Panc1 (cell line): Measurements from ENCODE around the gene MRPS2.

ENCODE experiments used
- POLR2AphosphoS5 ChIP-seq: IDR thresholded peaks from 2 replicates; pipeline ENCODE4 v1.6.1; 2012; ENCODE audit warnings: mild to moderate bottlenecking, low read depth, low read length, moderate library complexity
- TF ChIP-seq, protein P1 (sequence below): fragments of 450-650 bp; IDR thresholded peaks from 2 replicates; pipeline ENCODE4 v1.5.1; 2017; ENCODE audit warnings: mild to moderate bottlenecking

DNA sequence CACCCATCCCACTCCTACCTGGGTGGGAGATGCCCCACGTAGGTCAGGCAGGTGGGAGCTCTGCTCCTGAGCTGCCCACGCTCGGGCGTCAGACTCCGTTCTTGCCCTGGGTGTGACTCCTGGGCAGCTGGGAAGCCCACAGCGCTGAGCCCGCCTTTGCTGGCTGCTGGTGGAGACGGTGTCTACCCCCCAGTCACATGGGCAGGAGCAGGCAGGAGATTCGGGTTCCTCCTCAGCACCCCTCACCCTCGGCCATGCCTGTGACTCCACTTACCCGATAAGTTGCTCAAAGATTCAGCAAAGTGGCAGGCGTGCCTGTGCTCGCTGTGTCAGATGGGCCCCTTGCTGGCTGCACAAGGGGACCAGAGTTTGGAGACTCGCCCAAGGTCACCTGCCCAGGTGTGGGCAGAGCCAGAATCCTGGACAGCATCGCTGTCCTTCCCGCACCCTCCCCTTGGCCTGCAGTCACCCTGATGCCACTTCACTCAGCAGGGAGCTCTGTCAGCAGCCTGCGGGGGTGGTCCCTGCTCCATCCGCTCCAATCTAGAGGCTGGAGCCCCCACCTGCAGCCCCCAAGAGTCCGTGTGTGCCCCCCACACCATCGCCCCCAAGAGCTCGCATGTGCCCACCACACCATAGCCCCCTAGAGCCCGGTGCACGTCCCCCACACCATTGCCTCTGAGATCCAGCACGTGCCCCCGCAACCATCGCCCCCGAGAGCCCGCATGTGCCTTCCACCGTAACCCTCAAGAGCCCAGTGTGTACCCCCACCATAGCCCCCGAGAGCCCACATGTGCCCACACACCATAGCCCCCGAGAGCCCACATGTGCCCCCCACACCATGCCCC is 25.0 kb downstream of the MRPS2 start:
- TF ChIP-seq, protein P1, sequence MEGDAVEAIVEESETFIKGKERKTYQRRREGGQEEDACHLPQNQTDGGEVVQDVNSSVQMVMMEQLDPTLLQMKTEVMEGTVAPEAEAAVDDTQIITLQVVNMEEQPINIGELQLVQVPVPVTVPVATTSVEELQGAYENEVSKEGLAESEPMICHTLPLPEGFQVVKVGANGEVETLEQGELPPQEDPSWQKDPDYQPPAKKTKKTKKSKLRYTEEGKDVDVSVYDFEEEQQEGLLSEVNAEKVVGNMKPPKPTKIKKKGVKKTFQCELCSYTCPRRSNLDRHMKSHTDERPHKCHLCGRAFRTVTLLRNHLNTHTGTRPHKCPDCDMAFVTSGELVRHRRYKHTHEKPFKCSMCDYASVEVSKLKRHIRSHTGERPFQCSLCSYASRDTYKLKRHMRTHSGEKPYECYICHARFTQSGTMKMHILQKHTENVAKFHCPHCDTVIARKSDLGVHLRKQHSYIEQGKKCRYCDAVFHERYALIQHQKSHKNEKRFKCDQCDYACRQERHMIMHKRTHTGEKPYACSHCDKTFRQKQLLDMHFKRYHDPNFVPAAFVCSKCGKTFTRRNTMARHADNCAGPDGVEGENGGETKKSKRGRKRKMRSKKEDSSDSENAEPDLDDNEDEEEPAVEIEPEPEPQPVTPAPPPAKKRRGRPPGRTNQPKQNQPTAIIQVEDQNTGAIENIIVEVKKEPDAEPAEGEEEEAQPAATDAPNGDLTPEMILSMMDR, result no peak
- TF ChIP-seq POLR2AphosphoS5, result no peak
